Mesenchymal stem cell (in vitro differentiated cells and primary cell): ENCODE data around the gene DAAM2.

Experiments
- DNase-seq: peaks from one replicate; pipeline ENCODE4 v3.0.0-alpha.2; 2013
- H2AFZ ChIP-seq: one replicate; pipeline ENCODE4 v1.6.1; 2013; ENCODE audit warnings: low read depth, mild to moderate bottlenecking, control low read depth, inconsistent platforms, low read length, moderate library complexity
- H2AK5ac ChIP-seq: 2 replicates; pipeline ENCODE4 v1.6.1; 2013; ENCODE audit warnings: low read length, moderate library complexity, mild to moderate bottlenecking, inconsistent platforms; ENCODE audit not compliant: severe bottlenecking
- H2BK120ac ChIP-seq: one replicate; pipeline ENCODE4 v1.6.1; 2013; ENCODE audit warnings: low read depth, mild to moderate bottlenecking, inconsistent platforms, low read length, moderate library complexity
- H2BK12ac ChIP-seq, 2 experiments: one replicate each; pipeline ENCODE4 v1.6.1; 2013; ENCODE audit warnings: inconsistent platforms in 2 of 2, low read length in 2 of 2, mild to moderate bottlenecking in 2 of 2, moderate library complexity in 2 of 2, control low read depth in 1 of 2
- H2BK15ac ChIP-seq: one replicate; pipeline ENCODE4 v1.6.1; 2013; ENCODE audit warnings: mild to moderate bottlenecking, low read depth, inconsistent platforms; ENCODE audit not compliant: poor library complexity, severe bottlenecking
- H2BK5ac ChIP-seq: 2 replicates; pipeline ENCODE4 v1.6.1; 2013; ENCODE audit warnings: low read depth, mild to moderate bottlenecking, low read length, control low read depth, inconsistent platforms; ENCODE audit not compliant: poor library complexity, severe bottlenecking
- H3K14ac ChIP-seq, 2 experiments: one replicate each; pipeline ENCODE4 v1.6.1; 2013; ENCODE audit warnings: inconsistent platforms in 2 of 2, low read length in 2 of 2, control low read depth in 1 of 2, mild to moderate bottlenecking in 1 of 2, moderate library complexity in 1 of 2
- H3K18ac ChIP-seq, 2 experiments: one replicate each; pipeline ENCODE4 v1.6.1; 2013; ENCODE audit warnings: inconsistent platforms in 2 of 2, low read length in 2 of 2, control low read depth in 1 of 2, low read depth in 1 of 2, mild to moderate bottlenecking in 1 of 2
- H3K23ac ChIP-seq, 2 experiments: one replicate each; pipeline ENCODE4 v1.6.1; 2013; ENCODE audit warnings: inconsistent platforms in 2 of 2, low read length in 2 of 2, mild to moderate bottlenecking in 2 of 2, moderate library complexity in 2 of 2, control low read depth in 1 of 2
- H3K27ac ChIP-seq: 2 replicates; pipeline ENCODE4 v1.5.1; 2013; ENCODE audit warnings: mild to moderate bottlenecking, moderate library complexity, low read length, control low read depth, inconsistent platforms; ENCODE audit not compliant: poor library complexity, severe bottlenecking
- H3K27me3 ChIP-seq, 2 experiments: 2 replicates each; pipeline versions ENCODE4 v1.6.1 to v1.7.0; 2013; ENCODE audit warnings: low read length in 2 of 2, mild to moderate bottlenecking in 2 of 2, moderate library complexity in 2 of 2, control low read depth in 1 of 2, inconsistent platforms in 1 of 2; ENCODE audit not compliant: control insufficient read depth in 1 of 2, insufficient read depth in 1 of 2
- H3K36me3 ChIP-seq, 2 experiments: 2 replicates each; pipeline versions ENCODE4 v1.6.1 to v1.7.0; 2013; ENCODE audit warnings: low read length in 2 of 2, control low read depth in 1 of 2, inconsistent platforms in 1 of 2, low read depth in 1 of 2, mild to moderate bottlenecking in 1 of 2; ENCODE audit not compliant: insufficient read depth in 2 of 2, control insufficient read depth in 1 of 2
- H3K4ac ChIP-seq, 2 experiments: one replicate each; pipeline ENCODE4 v1.6.1; 2013; ENCODE audit warnings: inconsistent platforms in 2 of 2, low read length in 2 of 2, mild to moderate bottlenecking in 2 of 2, moderate library complexity in 2 of 2, control low read depth in 1 of 2, low read depth in 1 of 2
- H3K4me1 ChIP-seq: 2 replicates; pipeline ENCODE4 v1.6.1; 2013; ENCODE audit warnings: low read depth, low read length, control low read depth; ENCODE audit not compliant: control insufficient read depth, insufficient read depth
- H3K4me2 ChIP-seq: 2 replicates; pipeline ENCODE4 v1.6.1; 2013; ENCODE audit warnings: low read length, mild to moderate bottlenecking, inconsistent platforms; ENCODE audit not compliant: poor library complexity, severe bottlenecking
- H3K4me3 ChIP-seq, 2 experiments: 2 replicates each; pipeline versions ENCODE4 v1.5.1 to v1.7.0; 2013; ENCODE audit warnings: low read length in 2 of 2, mild to moderate bottlenecking in 2 of 2, control low read depth in 1 of 2, low read depth in 1 of 2; ENCODE audit not compliant: insufficient read depth in 1 of 2
- H3K79me1 ChIP-seq: replicated peaks from 2 replicates; pipeline ENCODE4 v1.6.1; 2013; ENCODE audit warnings: mild to moderate bottlenecking, control low read depth, low read length, inconsistent platforms; ENCODE audit not compliant: poor library complexity, severe bottlenecking
- H3K9ac ChIP-seq: 2 replicates; pipeline ENCODE4 v1.7.0; 2013; ENCODE audit warnings: mild to moderate bottlenecking, low read length, moderate library complexity
- H3K9me3 ChIP-seq: 2 replicates; pipeline ENCODE4 v1.7.0; 2013; ENCODE audit warnings: mild to moderate bottlenecking, low read length; ENCODE audit not compliant: control insufficient read depth
- H4K8ac ChIP-seq: one replicate; pipeline ENCODE4 v1.6.1; 2013; ENCODE audit warnings: inconsistent platforms, mild to moderate bottlenecking, low read length, moderate library complexity
- H4K91ac ChIP-seq: one replicate; pipeline ENCODE4 v1.6.1; 2013; ENCODE audit warnings: mild to moderate bottlenecking, low read length, inconsistent platforms
- WGBS: methylation state at CpG from one replicate; pipeline ENCODE4 v1.1.7; 2013; ENCODE audit warnings: mixed read lengths; 5-methylcytosine and 5-hydroxymethylcytosine counted together

Gene DAAM2

GRCh38 chr6:39926668-39927067, 134.5 kb downstream of the DAAM2 start:
- Histone ChIP-seq H2AFZ (no peak overlapping the region), H2BK5ac (no peak overlapping the region), H3K4me3 (no peak overlapping the region), H3K9me3 (no peaks in the 10 kb centered on the region), H3K9ac (no peak overlapping the region), H2AK5ac (peak overlapping the region; percentile 67), H4K91ac (no peak overlapping the region), H3K14ac (no peak overlapping the region), H2BK120ac (no peak overlapping the region), H3K18ac (no peak overlapping the region), H3K4me1 (peaks cover 16% of the 10 kb centered on the region), H3K4ac (no peak overlapping the region), H3K4me2 (no peak overlapping the region), H2BK15ac (no peak overlapping the region), H3K79me1 (peaks cover 18% of the 10 kb centered on the region), H3K27ac (peak overlapping the region; percentile 44), H3K36me3 (peaks cover 35 to 38% of the 10 kb centered on the region in 2 experiments), H3K23ac (no peak overlapping the region), H3K27me3 (no peaks in the 10 kb centered on the region), H4K8ac (no peak overlapping the region), H2BK12ac (no peak overlapping the region)
- peak; percentile 15 for DNase-seq
- WGBS, result 87% methylated on average over 2 of the region's 3 CpGs

GRCh38 chr6:39927159-39927558, 135.0 kb downstream of the DAAM2 start:
- H3K27me3 ChIP-seq, result no peaks in the 10 kb centered on the region

GRCh38 chr6:39929039-39929732, 137.0 kb downstream of the DAAM2 start:
- Histone ChIP-seq H2BK15ac (no peak overlapping the region), H3K4ac (no peak overlapping the region), H3K4me2 (no peak overlapping the region), H4K8ac (no peak overlapping the region), H3K9me3 (no peaks in the 10 kb centered on the region), H2AFZ (no peak overlapping the region), H3K23ac (no peak overlapping the region), H3K4me3 (no peak overlapping the region), H3K27ac (no peak overlapping the region), H2BK5ac (no peak overlapping the region), H3K14ac (no peak overlapping the region), H3K27me3 (no peaks in the 10 kb centered on the region), H3K18ac (no peak overlapping the region), H3K4me1 (peaks cover 14% of the 10 kb centered on the region), H3K9ac (no peak overlapping the region), H2AK5ac (no peak overlapping the region), H4K91ac (no peak overlapping the region), H2BK12ac (no peak overlapping the region), H2BK120ac (no peak overlapping the region), H3K36me3 (peaks cover 21 to 23% of the 10 kb centered on the region in 2 experiments), H3K79me1 (peaks cover 23% of the 10 kb centered on the region)
- WGBS, result 88% methylated on average over 9 of the region's 9 CpGs
- DNase-seq, result no peak

More at GRCh38 chr6:39927159-39927558, 135.0 kb downstream of the DAAM2 start:
- no peak overlapping the region for H4K8ac ChIP-seq
- no peak overlapping the region for H3K14ac ChIP-seq
- H3K9ac ChIP-seq, result no peak overlapping the region
- H3K4me1 ChIP-seq, result peaks cover 16% of the 10 kb centered on the region
- no peak overlapping the region for H3K18ac ChIP-seq
- peaks cover 33 to 39% of the 10 kb centered on the region in 2 experiments for H3K36me3 ChIP-seq
- no peak overlapping the region for H3K4ac ChIP-seq
- no peaks in the 10 kb centered on the region for H3K9me3 ChIP-seq
- H3K79me1 ChIP-seq, result peaks cover 23% of the 10 kb centered on the region
- H2AK5ac ChIP-seq, result peak overlapping the region; percentile 67
- DNase-seq, result peak; percentile 24
- no peak overlapping the region for H3K23ac ChIP-seq
- no peak overlapping the region for H2BK120ac ChIP-seq
- H3K4me2 ChIP-seq, result peak overlapping the region; percentile 8
- H2BK12ac ChIP-seq, result no peak overlapping the region
- no peak overlapping the region for H2BK15ac ChIP-seq
- 91% methylated on average over 10 of the region's 11 CpGs for WGBS
- no peak overlapping the region for H2BK5ac ChIP-seq
- H2AFZ ChIP-seq, result no peak overlapping the region
- H4K91ac ChIP-seq, result no peak overlapping the region
- H3K4me3 ChIP-seq, result no peak overlapping the region
- H3K27ac ChIP-seq, result peak overlapping the region; percentile 44

- peak; percentile 84 for DNase-seq
- Histone ChIP-seq H2BK5ac (no peak overlapping the region), H2BK120ac (no peak overlapping the region), H3K4me2 (no peak overlapping the region), H3K23ac (no peak overlapping the region), H3K36me3 (peaks cover 15 to 18% of the 10 kb centered on the region in 2 experiments), H2AFZ (no peak overlapping the region), H3K4ac (no peak overlapping the region), H3K14ac (no peak overlapping the region), H3K9me3 (no peaks in the 10 kb centered on the region), H3K4me3 (peak overlapping the region in 1 of 2 experiments; percentile 20), H2BK12ac (peak overlapping the region in 1 of 2 experiments; percentile 49), H3K9ac (no peak overlapping the region), H2BK15ac (no peak overlapping the region), H3K79me1 (peaks cover 25% of the 10 kb centered on the region), H3K18ac (no peak overlapping the region), H4K8ac (no peak overlapping the region), H4K91ac (no peak overlapping the region), H3K4me1 (peaks cover 17% of the 10 kb centered on the region), H3K27ac (no peak overlapping the region), H3K27me3 (no peaks in the 10 kb centered on the region), H2AK5ac (no peak overlapping the region)
- 74% methylated on average over 10 of the region's 11 CpGs for WGBS
Observed at GRCh38 chr6:39929733-39930461, 137.7 kb downstream of the DAAM2 start.
